Measurements from ENCODE around the gene USF2.

DNA sequence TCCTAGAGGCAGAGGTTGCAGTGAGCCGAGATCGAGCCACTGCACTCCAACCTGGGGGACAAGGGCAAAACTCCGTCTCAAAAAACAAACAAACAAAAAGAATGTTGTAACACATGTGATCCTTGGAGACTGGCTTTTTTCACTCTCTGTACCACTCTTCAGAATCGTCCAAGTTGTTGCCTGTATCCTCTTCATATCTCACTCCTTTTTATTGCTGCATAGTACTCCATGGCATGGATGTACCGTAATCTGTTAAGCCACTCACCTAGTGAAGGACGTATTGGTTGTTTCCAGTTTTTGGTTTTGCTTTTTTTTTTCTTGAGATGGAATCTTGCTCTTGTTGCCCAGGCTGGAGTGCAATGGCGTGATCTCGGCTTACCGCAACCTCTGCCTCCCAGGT lies 53.3 kb downstream of the USF2 start:
- TF ChIP-seq, protein P1, sequence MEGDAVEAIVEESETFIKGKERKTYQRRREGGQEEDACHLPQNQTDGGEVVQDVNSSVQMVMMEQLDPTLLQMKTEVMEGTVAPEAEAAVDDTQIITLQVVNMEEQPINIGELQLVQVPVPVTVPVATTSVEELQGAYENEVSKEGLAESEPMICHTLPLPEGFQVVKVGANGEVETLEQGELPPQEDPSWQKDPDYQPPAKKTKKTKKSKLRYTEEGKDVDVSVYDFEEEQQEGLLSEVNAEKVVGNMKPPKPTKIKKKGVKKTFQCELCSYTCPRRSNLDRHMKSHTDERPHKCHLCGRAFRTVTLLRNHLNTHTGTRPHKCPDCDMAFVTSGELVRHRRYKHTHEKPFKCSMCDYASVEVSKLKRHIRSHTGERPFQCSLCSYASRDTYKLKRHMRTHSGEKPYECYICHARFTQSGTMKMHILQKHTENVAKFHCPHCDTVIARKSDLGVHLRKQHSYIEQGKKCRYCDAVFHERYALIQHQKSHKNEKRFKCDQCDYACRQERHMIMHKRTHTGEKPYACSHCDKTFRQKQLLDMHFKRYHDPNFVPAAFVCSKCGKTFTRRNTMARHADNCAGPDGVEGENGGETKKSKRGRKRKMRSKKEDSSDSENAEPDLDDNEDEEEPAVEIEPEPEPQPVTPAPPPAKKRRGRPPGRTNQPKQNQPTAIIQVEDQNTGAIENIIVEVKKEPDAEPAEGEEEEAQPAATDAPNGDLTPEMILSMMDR (IDR thresholded peaks at IDR 0.05): no peak
- TF ChIP-seq EHMT2 (IDR thresholded peaks at IDR 0.05; ENCODE audit: low read depth): no peak
- TF ChIP-seq, protein P2, sequence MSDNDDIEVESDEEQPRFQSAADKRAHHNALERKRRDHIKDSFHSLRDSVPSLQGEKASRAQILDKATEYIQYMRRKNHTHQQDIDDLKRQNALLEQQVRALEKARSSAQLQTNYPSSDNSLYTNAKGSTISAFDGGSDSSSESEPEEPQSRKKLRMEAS (IDR thresholded peaks at IDR 0.05): no peak
- TF ChIP-seq, protein P3, sequence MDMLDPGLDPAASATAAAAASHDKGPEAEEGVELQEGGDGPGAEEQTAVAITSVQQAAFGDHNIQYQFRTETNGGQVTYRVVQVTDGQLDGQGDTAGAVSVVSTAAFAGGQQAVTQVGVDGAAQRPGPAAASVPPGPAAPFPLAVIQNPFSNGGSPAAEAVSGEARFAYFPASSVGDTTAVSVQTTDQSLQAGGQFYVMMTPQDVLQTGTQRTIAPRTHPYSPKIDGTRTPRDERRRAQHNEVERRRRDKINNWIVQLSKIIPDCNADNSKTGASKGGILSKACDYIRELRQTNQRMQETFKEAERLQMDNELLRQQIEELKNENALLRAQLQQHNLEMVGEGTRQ (IDR thresholded peaks at IDR 0.05): no peak
- no peak for TF ChIP-seq JUNB (IDR thresholded peaks at IDR 0.05)
- TF ChIP-seq RFX5 (IDR thresholded peaks at IDR 0.05): no peak
- TF ChIP-seq SMC3 (IDR thresholded peaks at IDR 0.05): no peak
- no peak for TF ChIP-seq POLR2A (IDR thresholded peaks at IDR 0.05; ENCODE audit: low read length)
- TF ChIP-seq TP53 (CRISPR knock-in tag; IDR thresholded peaks at IDR 0.05): no peak
- no peak for TF ChIP-seq PHF8 (IDR thresholded peaks at IDR 0.05; ENCODE audit: borderline replicate concordance, low read depth)
- TF ChIP-seq CBX2 (IDR thresholded peaks at IDR 0.05; ENCODE audit: borderline replicate concordance, low read depth): no peak
- no peak for TF ChIP-seq KDM1A (IDR thresholded peaks at IDR 0.05; ENCODE audit: low read depth)
- TF ChIP-seq, protein P4, sequence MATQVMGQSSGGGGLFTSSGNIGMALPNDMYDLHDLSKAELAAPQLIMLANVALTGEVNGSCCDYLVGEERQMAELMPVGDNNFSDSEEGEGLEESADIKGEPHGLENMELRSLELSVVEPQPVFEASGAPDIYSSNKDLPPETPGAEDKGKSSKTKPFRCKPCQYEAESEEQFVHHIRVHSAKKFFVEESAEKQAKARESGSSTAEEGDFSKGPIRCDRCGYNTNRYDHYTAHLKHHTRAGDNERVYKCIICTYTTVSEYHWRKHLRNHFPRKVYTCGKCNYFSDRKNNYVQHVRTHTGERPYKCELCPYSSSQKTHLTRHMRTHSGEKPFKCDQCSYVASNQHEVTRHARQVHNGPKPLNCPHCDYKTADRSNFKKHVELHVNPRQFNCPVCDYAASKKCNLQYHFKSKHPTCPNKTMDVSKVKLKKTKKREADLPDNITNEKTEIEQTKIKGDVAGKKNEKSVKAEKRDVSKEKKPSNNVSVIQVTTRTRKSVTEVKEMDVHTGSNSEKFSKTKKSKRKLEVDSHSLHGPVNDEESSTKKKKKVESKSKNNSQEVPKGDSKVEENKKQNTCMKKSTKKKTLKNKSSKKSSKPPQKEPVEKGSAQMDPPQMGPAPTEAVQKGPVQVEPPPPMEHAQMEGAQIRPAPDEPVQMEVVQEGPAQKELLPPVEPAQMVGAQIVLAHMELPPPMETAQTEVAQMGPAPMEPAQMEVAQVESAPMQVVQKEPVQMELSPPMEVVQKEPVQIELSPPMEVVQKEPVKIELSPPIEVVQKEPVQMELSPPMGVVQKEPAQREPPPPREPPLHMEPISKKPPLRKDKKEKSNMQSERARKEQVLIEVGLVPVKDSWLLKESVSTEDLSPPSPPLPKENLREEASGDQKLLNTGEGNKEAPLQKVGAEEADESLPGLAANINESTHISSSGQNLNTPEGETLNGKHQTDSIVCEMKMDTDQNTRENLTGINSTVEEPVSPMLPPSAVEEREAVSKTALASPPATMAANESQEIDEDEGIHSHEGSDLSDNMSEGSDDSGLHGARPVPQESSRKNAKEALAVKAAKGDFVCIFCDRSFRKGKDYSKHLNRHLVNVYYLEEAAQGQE (IDR thresholded peaks at IDR 0.05): no peak

Measured in A549 (cell line).